H7 (cell line): ENCODE measurements around the gene SEMA3G. TPM values are rescaled to one million over a fixed set of nuclear protein-coding genes. Genes with fewer than 3 reads are reported as not detected.

Source experiments
- DNase-seq: peaks from one replicate; pipeline ENCODE4 v3.0.0; 2012
- H3K27me3 ChIP-seq: 2 replicates; pipeline ENCODE4 v1.6.0; 2011; ENCODE audit warnings: mild to moderate bottlenecking, low read length; ENCODE audit not compliant: control insufficient read depth, insufficient read depth
- H3K36me3 ChIP-seq: replicated peaks from 2 replicates; pipeline ENCODE4 v1.5.1; 2011; ENCODE audit warnings: low read length; ENCODE audit not compliant: control insufficient read depth, insufficient read depth
- H3K4me3 ChIP-seq: 2 replicates; pipeline ENCODE4 v1.5.1; 2011; ENCODE audit warnings: low read depth, mild to moderate bottlenecking, control low read depth, low read length, moderate library complexity; ENCODE audit not compliant: insufficient read depth
- total RNA-seq: library from RNA; depleted of rRNA; stranded (reverse); fragments of >200 nt; shearing (Covaris generic); gene quantifications from 2 replicates; pipeline ENCODE4 v1.2.3, GENCODE V29; 2014

The SEMA3G gene
- total RNA-seq, 1 experiment from 2014 or later: 1.1 TPM

DNA sequence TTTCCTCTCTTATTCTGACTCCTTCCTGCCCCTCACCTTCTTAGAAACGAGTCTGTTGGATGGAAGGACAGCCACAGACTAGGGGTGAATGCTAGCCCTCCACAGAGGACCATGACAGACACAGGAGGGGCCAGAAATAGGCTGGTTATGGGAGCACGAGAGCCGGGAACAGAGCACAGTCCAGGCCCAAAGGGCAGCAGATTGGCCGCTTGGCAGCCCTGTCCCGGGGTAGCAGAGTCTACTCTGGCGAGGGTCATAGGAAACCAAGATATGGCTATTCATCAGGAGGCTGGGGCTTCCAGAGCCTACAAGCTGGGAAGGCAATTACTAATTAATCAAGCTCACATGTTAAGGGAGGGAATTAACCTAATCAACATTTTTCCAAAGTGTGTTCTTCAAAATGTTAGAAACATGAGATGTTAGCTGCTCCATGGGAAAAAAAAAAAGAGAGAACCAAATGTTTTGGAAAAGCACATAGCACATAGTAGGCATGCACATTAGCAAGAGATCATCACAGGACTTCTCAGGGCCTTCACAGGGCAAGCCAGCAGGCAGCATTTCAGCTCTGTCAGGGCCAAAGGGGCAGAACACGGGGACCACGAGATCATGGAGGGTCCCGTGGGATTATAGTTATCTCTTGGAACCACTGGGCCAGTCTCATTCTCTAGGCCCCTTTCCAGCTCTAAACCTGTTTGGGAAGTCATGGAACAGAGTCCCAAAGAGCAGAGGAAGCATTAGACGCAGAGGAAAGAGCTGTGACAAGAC is 13.3 kb downstream of the SEMA3G start:
- no peaks in the 10 kb centered on the region for H3K27me3 ChIP-seq
- H3K36me3 ChIP-seq: no peaks in the 10 kb centered on the region
- no peak overlapping the region for H3K4me3 ChIP-seq
- peak; percentile 16 for DNase-seq

DNA sequence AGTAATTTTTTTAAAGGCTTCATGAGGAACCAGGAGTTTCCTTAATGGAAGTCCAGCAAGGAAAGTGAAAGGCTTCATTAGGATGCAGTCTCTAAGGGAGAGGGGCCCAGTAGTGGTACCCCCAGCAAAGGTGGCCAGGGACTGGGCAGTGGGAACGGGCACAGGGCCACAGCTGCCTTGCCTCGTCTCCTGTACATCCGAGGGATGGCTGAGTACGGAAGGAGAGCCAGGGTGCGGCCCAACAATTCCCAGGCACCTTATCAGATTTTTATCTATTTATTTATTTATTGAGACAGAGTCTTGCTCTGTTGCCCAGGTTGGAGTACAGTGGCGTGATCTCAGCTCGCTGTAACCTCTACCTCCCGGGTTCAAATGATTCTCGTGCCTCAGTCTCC is 14.5 kb downstream of the SEMA3G start:
- Histone ChIP-seq H3K36me3 (no peaks in the 10 kb centered on the region), H3K4me3 (no peak overlapping the region), H3K27me3 (no peaks in the 10 kb centered on the region)
- no peak for DNase-seq

- Histone ChIP-seq H3K4me3 (no peak overlapping the region), H3K36me3 (no peaks in the 10 kb centered on the region), H3K27me3 (no peaks in the 10 kb centered on the region)
- peak; percentile 10 for DNase-seq
Observed at GRCh38 chr3:52429779-52430415, 15.0 kb downstream of the SEMA3G start.

DNA sequence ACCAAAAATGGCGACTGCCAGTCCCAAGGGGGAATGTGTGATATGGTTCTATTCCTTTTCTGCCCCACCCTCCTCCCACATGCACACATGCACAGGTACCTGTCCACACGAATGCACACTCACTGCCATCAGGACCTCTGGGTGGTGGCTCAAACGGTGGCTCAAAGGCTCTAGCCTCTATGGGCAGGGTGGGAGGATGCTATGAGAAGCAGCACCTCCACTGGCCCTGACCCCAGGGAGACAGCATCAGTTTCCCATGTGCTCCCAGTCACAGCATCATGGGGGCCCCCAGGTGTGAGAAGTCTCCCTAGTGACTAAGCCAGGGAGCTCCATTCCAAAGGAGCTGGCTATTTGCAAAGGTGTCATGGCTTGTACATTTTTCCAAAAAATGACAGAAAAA is 15.9 kb downstream of the SEMA3G start:
- Histone ChIP-seq H3K4me3 (no peak overlapping the region), H3K27me3 (no peaks in the 10 kb centered on the region), H3K36me3 (no peaks in the 10 kb centered on the region)
- DNase-seq: peak; percentile 16

DNA sequence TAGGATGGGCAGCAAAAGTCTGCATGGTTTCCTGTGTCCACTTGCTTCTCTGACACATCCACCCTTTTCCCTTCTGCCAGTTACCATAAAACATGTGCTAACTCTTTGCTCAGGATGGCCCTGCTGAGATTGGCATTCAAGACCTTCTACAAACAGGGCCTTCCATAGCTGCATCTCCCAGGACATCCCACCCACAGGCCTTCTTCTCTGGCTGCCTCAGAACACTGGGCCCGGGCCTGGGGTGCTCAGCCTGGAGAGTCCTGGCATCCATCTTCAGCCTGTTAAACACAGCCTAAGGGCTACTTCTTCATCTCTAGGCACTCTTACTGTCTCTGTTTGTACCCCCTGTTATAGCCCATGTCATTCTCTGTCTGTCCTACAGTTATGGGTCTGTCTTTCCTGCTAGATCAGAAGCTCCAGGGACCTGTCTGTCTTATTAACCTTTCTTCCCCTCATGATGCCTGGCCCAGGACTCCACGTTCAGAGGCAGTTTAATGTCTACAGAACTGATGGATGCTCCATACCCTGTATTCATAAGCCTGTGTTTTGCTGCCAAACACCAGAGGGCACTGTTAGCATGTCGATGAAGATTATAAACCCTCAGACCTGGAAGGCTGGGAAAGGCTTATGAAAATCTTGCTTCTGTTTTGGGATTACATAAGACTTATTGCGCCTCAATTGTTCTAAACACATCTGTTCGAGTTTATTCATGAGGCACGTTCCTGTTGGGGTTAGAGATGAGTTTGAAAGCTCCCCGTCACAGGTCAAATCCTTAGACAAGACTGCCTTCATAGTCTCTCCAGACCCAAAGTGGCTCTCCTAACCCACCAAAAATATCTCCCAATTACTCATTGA is 16.5 kb downstream of the SEMA3G start:
- no peak overlapping the region for H3K4me3 ChIP-seq
- no peaks in the 10 kb centered on the region for H3K36me3 ChIP-seq
- H3K27me3 ChIP-seq: no peaks in the 10 kb centered on the region
- peak; percentile 76 for DNase-seq

- DNase-seq: peak; percentile 26
- Histone ChIP-seq H3K36me3 (no peaks in the 10 kb centered on the region; the same call in 1 of the 2 replicates), H3K27me3 (no peaks in the 10 kb centered on the region), H3K4me3 (no peak overlapping the region)
Observed at GRCh38 chr3:52423173-52423572, 21.7 kb downstream of the SEMA3G start.

DNA sequence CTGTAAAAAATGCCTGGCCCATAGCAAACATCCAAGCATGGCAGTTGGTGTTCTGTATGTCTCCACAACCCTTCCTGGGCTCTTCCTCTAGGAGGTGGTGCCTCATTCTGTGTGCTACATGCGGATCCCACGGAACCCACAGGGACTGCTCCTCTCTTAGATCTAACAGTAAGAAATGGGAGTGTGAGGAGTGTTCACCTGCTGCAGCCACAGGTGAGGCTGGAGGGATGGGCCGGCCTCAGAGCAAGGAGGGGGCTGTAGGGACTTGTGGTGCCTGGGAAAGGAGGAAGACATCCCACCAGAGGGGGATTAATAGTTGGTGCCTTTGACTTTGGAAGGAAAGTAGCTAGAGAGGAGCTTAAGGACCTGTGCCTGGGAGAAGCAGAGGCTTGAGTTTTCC is 22.2 kb downstream of the SEMA3G start:
- Histone ChIP-seq H3K27me3 (no peaks in the 10 kb centered on the region), H3K4me3 (no peak overlapping the region), H3K36me3 (no peaks in the 10 kb centered on the region; the same call in 1 of the 2 replicates)
- DNase-seq: peak; percentile 8

DNA sequence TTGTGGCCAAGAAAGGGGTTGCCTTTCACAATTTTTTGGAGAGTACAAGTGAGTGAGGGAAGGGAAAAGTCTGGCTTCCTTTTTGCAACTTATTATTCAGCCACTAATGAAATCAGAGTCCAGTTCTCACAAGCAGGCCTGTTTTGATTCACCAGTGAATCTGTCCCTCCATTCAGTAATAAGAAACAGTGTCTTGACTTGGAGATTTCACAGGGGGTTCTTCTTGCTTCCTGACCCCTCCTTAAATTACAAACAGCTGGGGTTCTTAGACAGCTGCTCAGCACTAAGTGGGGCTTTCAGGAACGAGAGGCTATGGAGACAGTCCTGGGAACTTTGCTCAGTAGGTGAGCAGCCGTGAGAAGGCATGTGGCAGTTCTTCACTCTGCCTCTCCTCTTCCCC is 24.5 kb downstream of the SEMA3G start:
- H3K27me3 ChIP-seq: no peaks in the 10 kb centered on the region
- no peaks in the 10 kb centered on the region; the same call in 1 of the 2 replicates for H3K36me3 ChIP-seq
- peak; percentile 9 for DNase-seq
- no peak overlapping the region for H3K4me3 ChIP-seq

DNA sequence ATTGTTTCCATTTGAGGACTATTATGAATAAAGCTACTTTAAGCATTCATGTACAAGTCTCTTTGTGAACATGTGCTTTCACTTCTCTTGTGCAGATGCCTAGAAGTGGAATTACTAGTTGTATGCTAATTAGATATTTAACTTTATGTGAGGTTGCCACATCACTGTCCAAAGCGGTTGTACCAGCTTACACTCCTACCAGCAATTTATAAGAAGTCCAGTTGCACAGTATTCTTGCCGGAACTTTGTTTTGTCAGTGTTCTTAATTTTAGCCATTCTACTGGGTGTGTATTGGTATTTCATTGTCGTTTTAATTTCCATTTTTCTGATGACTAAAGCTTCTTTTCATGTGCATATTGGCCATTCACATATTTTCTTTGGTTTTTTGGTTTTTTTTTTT is 29.1 kb downstream of the SEMA3G start:
- H3K4me3 ChIP-seq: no peak overlapping the region
- no peaks in the 10 kb centered on the region; the same call in 1 of the 2 replicates for H3K36me3 ChIP-seq
- DNase-seq: peak; percentile 1
- no peaks in the 10 kb centered on the region for H3K27me3 ChIP-seq

DNA sequence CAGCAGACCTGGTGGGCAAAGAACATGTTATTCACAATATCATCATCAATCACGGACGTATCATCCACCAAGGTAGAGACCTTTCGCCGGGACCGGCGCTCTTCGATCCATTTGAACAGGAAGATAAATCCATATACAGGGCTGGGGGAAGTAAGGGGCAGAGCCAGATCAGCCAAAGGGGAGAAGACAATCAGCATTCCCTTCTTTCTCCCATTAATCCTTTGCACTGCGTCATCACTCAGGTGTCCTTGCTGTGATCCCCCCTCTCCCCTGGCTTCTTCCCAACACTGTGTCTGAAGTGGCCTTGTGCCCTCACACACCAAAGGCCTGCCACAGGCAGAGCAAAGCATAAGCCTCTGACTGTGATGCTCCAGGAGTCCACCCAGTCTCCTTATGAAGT is 36.4 kb downstream of the SEMA3G start:
- no peaks in the 10 kb centered on the region for H3K27me3 ChIP-seq
- H3K36me3 ChIP-seq: peaks cover 41% of the 10 kb centered on the region
- H3K4me3 ChIP-seq: no peak overlapping the region

DNA sequence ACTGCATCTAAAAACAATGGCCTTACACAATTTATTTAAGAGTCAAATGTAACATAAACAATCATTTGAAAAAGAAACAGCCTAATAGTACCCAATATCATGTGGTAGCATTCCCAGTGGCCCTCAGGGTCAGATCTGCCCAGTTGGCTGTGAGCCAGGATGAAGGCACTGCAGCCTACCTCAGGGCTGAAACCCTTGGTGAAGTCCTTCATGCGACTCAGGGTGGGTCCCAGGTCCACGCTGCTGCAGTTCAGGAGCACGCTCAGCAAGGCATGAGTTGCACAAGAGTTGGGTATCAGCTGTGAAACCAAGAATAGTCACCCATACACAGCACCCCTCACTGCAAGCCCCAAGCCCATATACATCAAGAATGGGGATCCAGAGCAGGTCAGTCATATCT is 37.1 kb downstream of the SEMA3G start:
- H3K36me3 ChIP-seq: peaks cover 47% of the 10 kb centered on the region
- no peaks in the 10 kb centered on the region for H3K27me3 ChIP-seq
- no peak overlapping the region for H3K4me3 ChIP-seq
- no peak for DNase-seq

More for the DNA sequence above, 36.4 kb downstream of the SEMA3G start:
- no peak for DNase-seq

DNA sequence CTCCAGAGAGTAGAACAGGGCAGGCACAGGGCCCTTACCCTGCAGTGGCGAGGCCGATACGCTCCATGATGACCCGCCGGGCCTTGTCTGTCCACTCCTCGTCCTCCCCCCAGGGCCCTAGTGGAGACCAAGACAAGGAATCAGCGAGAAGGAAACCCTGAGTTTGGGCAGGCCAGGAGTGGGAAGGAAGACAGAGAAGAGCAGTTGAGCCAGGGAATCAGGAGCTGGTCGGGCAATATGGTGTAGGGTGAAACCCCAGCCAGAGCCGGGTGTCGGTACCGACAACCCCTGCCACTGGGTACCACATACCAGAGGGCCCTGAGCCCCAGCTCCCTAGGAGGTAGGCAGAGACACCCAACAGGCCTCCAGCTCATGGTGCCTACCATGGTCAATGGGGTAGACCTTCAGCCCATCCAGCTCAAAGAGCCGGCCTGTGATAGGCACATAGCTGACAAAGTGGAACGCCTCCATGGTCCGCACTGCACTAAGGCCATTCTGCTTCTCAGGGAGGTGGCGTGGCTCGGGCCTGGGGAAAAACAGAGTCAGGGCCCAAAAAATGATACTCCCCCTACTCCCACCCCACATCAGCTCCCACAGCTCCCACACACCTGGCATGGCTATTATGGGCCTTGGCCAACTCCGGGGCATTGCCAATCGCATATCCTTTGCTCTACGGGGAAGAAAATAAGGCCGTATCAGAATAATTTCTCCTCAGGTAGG is 38.0 kb downstream of the SEMA3G start:
- peak; percentile 26 for DNase-seq
- Histone ChIP-seq H3K36me3 (peaks cover 51% of the 10 kb centered on the region), H3K4me3 (no peak overlapping the region), H3K27me3 (no peaks in the 10 kb centered on the region)

DNA sequence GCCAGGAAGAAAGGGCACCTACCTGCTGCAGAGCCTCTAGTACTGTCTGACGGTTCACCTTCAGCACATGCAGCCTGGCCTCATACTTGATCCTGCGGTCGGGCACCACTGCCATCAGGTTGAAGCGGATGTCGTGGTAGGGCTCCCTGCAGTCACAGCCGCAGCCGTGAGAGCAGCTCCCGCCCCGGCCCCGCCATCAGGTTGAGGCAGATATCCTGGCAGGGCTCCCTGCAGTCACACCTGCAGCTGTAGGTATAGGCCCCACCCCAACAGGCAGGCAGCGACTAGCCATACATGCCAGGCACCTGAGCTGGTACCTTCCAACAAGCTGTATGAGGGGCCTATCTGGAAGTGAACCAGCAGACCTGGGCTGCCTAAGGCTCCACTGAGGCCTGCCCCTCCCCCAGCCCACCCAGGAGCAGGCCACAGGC is 38.7 kb downstream of the SEMA3G start:
- Histone ChIP-seq H3K27me3 (no peaks in the 10 kb centered on the region), H3K4me3 (no peak overlapping the region), H3K36me3 (peaks cover 53% of the 10 kb centered on the region)
- DNase-seq: no peak

DNA sequence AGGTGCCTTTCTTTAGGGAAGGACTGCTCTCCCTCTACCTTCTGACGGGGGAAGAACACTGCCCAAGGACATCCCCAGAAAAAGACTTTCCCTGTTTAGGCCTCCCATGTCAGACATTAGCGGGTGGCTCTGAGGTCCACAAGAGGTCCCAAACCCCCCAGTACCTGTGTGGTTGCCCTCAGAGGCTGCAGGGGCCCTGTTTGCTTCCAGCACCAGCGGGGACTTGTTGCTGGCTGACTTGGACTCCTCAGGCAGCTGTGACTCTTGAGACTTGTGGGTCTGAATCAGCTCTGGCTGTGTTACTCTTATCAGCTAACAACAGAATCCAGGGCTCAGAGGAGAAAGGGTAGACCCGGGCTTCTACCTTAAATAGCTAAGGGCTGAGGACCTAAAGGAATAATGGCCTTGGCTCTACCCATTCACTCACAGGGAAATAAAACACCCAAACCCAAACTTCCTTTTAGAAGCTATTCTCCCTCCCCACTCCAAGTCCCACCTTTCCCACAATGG is 39.2 kb downstream of the SEMA3G start:
- DNase-seq: peak; percentile 29
- no peaks in the 10 kb centered on the region for H3K27me3 ChIP-seq
- peaks cover 53% of the 10 kb centered on the region for H3K36me3 ChIP-seq
- no peak overlapping the region for H3K4me3 ChIP-seq
